K562 (cell line): Measurements from ENCODE around the gene BIN1. TPM values are rescaled to one million over a fixed set of nuclear protein-coding genes. Genes with fewer than 3 reads are reported as not detected.
A peak's percentile ranks its signal among the peaks of the same experiment; 100 is the strongest.

Experiments used
- CBX5 ChIP-seq: IDR thresholded peaks from 2 replicates; pipeline ENCODE4 v1.6.1; 2014; ENCODE audit warnings: low read depth, borderline replicate concordance
- COPS2 ChIP-seq: fragments of 450-650 bp; conservative IDR thresholded peaks from 2 replicates; pipeline ENCODE4 v1.6.1; 2016; ENCODE audit warnings: mild to moderate bottlenecking, moderate library complexity
- DLX4 ChIP-seq: fragments of 250-450 bp; sonication (Bioruptor Pico); IDR thresholded peaks from 2 replicates; pipeline ENCODE4 v1.6.1; 2021; ENCODE audit warnings: mild to moderate bottlenecking
- HIVEP1 ChIP-seq: fragments of 250-450 bp; sonication (Bioruptor Pico); IDR thresholded peaks from 2 replicates; pipeline ENCODE4 v1.4.0; 2020; ENCODE audit warnings: mild to moderate bottlenecking
- MAFF ChIP-seq: IDR thresholded peaks from 2 replicates; pipeline ENCODE4 v1.6.1; 2012; ENCODE audit warnings: low read length, improper control_type of control experiment
- MECOM ChIP-seq: fragments of 250-450 bp; sonication (Bioruptor Pico); IDR thresholded peaks from 2 replicates; pipeline ENCODE4 v1.8.0; 2022; ENCODE audit warnings: inconsistent platforms
- NCOA4 ChIP-seq: fragments of 450-650 bp; IDR thresholded peaks from 2 replicates; pipeline ENCODE4 v1.6.1; 2018; ENCODE audit warnings: mild to moderate bottlenecking; ENCODE audit not compliant: partially characterized antibody
- NR3C1 ChIP-seq: sonication (generic); formaldehyde crosslinking; IDR thresholded peaks from 2 replicates; pipeline ENCODE4 v1.8.1; 2022; ENCODE audit warnings: missing genetic modification reagents
- RBFOX2 ChIP-seq: fragments of 200-400 bp; formaldehyde crosslinking; IDR thresholded peaks from 2 replicates; pipeline ENCODE4 v1.6.1; 2017; ENCODE audit warnings: low read depth, mild to moderate bottlenecking, low read length, moderate library complexity
- SMAD1 ChIP-seq: fragments of 150-350 bp; IDR thresholded peaks from 2 replicates; pipeline ENCODE4 v1.6.1; 2014; ENCODE audit warnings: low read length, low read depth; ENCODE audit not compliant: partially characterized antibody
- SMAD4 ChIP-seq: fragments of 250-450 bp; sonication (Bioruptor Pico); conservative IDR thresholded peaks from 2 replicates; pipeline ENCODE4 v1.8.0; 2021; ENCODE audit warnings: inconsistent platforms, mild to moderate bottlenecking, moderate library complexity
- SOX6 ChIP-seq: fragments of 450-650 bp; IDR thresholded peaks from 2 replicates; pipeline ENCODE4 v1.6.1; 2014; ENCODE audit warnings: mild to moderate bottlenecking
- STAT6 ChIP-seq: sonication (generic); formaldehyde crosslinking; IDR thresholded peaks from 2 replicates; pipeline ENCODE4 v1.8.1; 2023; ENCODE audit warnings: mild to moderate bottlenecking, missing genetic modification reagents
- USF1 ChIP-seq: sonication (generic); formaldehyde crosslinking; IDR thresholded peaks from 2 replicates; pipeline ENCODE4 v1.9.0; 2022; ENCODE audit warnings: mild to moderate bottlenecking, missing genetic modification reagents
- ZFP1 ChIP-seq: fragments of 450-650 bp; formaldehyde crosslinking; IDR thresholded peaks from 2 replicates; pipeline ENCODE4 v1.4.0; 2020; ENCODE audit warnings: mild to moderate bottlenecking, mixed read lengths
- ZNF41 ChIP-seq: fragments of 250-450 bp; sonication (Bioruptor Pico); conservative IDR thresholded peaks from 2 replicates; pipeline ENCODE4 v1.4.0; 2020; ENCODE audit warnings: mild to moderate bottlenecking
- ZNF589 ChIP-seq: fragments of 200-800 bp; sonication (Bioruptor generic); IDR thresholded peaks from 2 replicates; pipeline ENCODE4 v1.6.1; 2016; ENCODE audit warnings: low read depth, missing genetic modification characterization, missing compliant biosample characterization
- ZNF592 ChIP-seq: fragments of 450-650 bp; IDR thresholded peaks from 2 replicates; pipeline ENCODE4 v1.6.1; 2017; ENCODE audit warnings: antibody characterized with exemption, mild to moderate bottlenecking
- ZNF695 ChIP-seq: fragments of 450-650 bp; formaldehyde crosslinking; IDR thresholded peaks from 2 replicates; pipeline ENCODE4 v1.4.0; 2020; ENCODE audit warnings: mild to moderate bottlenecking, moderate library complexity
- ZNF740 ChIP-seq, 3 experiments: fragments of 200-800 bp in 1 of 3; sonication (Bioruptor generic) in 1 of 3; sonication (generic) in 1 of 3; formaldehyde crosslinking in 1 of 3; IDR thresholded peaks; 2 replicates each; pipeline versions ENCODE4 v1.6.1 to v1.8.0; 2016 to 2022; ENCODE audit warnings: mild to moderate bottlenecking in 2 of 3, missing compliant biosample characterization in 2 of 3, missing genetic modification characterization in 2 of 3, missing genetic modification reagents in 1 of 3
- polyA plus RNA-seq, 8 experiments: library from polyadenylated mRNA; depleted of rRNA in 4 of 8; stranded (reverse) in 5 of 8; unstranded in 3 of 8; fragments of >200 nt; fragmentation: Nextera tagmentation in 2 of 8; fragmentation: Illumina TruSeq in 1 of 8; extraction: Ambion mirVana in 2 of 8; extraction: Trizol in 1 of 8; gene quantifications; 2 replicates each; pipeline versions ENCODE4 v1.2.1 to v1.2.3, GENCODE V29; 2011 to 2014; ENCODE audit warnings: inconsistent platforms in 1 of 8, missing spikeins in 1 of 8
- total RNA-seq, 7 experiments: library from RNA; depleted of rRNA in 6 of 7; stranded (reverse); fragments of >200 nt in 6 of 7; fragmentation: Illumina TruSeq in 2 of 7; extraction: Trizol in 2 of 7; gene quantifications; 2 replicates each; pipeline versions ENCODE4 v1.2.1 to v1.2.3, GENCODE V29; 2011 to 2021; ENCODE audit warnings: low replicate concordance in 1 of 7

BIN1 gene
- total and polyA plus RNA-seq, 9 of the 15 experiments (the other 6 are each of a cell fraction or from before 2014, with no cell fraction given) = 0.04 to 2.8 (median 0.79) TPM; not detected in 1

GRCh38 chr2:127064642-127065250, 42.2 kb downstream of the BIN1 start (continued):
- TF ChIP-seq USF1 (CRISPR knock-in tag) (no peak; the same call in none of the 2 replicates), COPS2 (no peak), ZNF41 (CRISPR knock-in tag) (no peak), CBX5 (no peak), ZNF740 (CRISPR knock-in tag; IDR thresholded peaks at IDR 0.05) (no peak), ZNF740 (tag; IDR thresholded peaks at IDR 0.05) (no peak), ZNF695 (CRISPR knock-in tag) (no peak), SOX6 (peak; percentile 86), ZNF592 (peak; percentile 95), RBFOX2 (peak; percentile 91), ZFP1 (CRISPR knock-in tag) (no peak), MAFF (peak; percentile 58; the same call in 1 of the 2 replicates), NR3C1 (CRISPR knock-in tag) (no peak), SMAD4 (CRISPR knock-in tag) (peak; percentile 98), DLX4 (no peak), NCOA4 (no peak), STAT6 (CRISPR knock-in tag) (peak; percentile 57; the same call in 1 of the 2 replicates), HIVEP1 (CRISPR knock-in tag) (0 out of 2 replicates have a peak, but pooled peaks have one; percentile 27), MECOM (CRISPR knock-in tag) (peak; percentile 14; the same call in 1 of the 2 replicates), SMAD1 (no peak), ZNF589 (CRISPR knock-in tag) (peak; percentile 98)
